GM12878 (cell line): ENCODE measurements around the gene AMMECR1. TPM values are rescaled to one million over a fixed set of nuclear protein-coding genes. Genes with fewer than 3 reads are reported as not detected.

Experiments used
- ATAC-seq: fragments of 200-7000 bp; cut with Tn5 transposase; 3 replicates; pipeline ENCODE4 v1.9.1; 2020; ENCODE audit warnings: mild to moderate bottlenecking, moderate library complexity
- BruUV-seq: library from RNA; stranded (reverse); fragments of 400-500 nt; replicated peaks from 2 replicates; lab custom pipeline; 2021; lab: Mats Ljungman, UMichigan
- CTCF ChIA-PET: fragments of 300-600 bp; sonication (Branson Sonifier 250); formaldehyde crosslinking; extraction: SDS; loops from one replicate; lab custom pipeline; 2021; ENCODE audit warnings: inconsistent platforms; lab: Yijun Ruan, JAX
- POLR2A ChIA-PET: fragments of 350-600 bp; formaldehyde crosslinking; extraction: SDS; loops from one replicate; lab custom pipeline; 2021; ENCODE audit warnings: inconsistent platforms; lab: Charles Lee
- RAD21 ChIA-PET: fragments of 300-600 bp; sonication (Branson Sonifier 250); formaldehyde crosslinking; loops from one replicate; lab custom pipeline; 2023; ENCODE audit warnings: antibody characterized with exemption; ENCODE audit not compliant: unreplicated experiment; lab: Charles Lee
- SMC1A ChIA-PET: fragments of 300-600 bp; sonication (Branson Sonifier 250); formaldehyde crosslinking; loops from one replicate; lab custom pipeline; 2023; ENCODE audit not compliant: unreplicated experiment, uncharacterized antibody; lab: Charles Lee
- DNase-seq: peaks from one replicate; pipeline ENCODE4 v3.0.0-alpha.2; 2011; ENCODE audit warnings: low read depth, low spot score
- FAIRE-seq: peaks from 3 replicates; lab custom pipeline; 2011; peaks lifted over from hg19 to GRCh38; lab: Jason Lieb, UNC
- H2AFZ ChIP-seq: 2 replicates; pipeline ENCODE4 v1.6.0; 2011; ENCODE audit warnings: low read depth, low read length, control low read depth; ENCODE audit not compliant: control insufficient read depth
- H3K27ac ChIP-seq: 2 replicates; pipeline ENCODE4 v1.5.1; 2011; ENCODE audit warnings: control low read depth; ENCODE audit not compliant: control insufficient read depth, insufficient read depth
- H3K27me3 ChIP-seq, 2 experiments: replicated peaks in 1 of 2; 2 replicates each; pipeline versions ENCODE4 v1.6.0 to v1.6.1; 2011; ENCODE audit warnings: low read length in 1 of 2; ENCODE audit not compliant: control insufficient read depth in 2 of 2, insufficient read depth in 2 of 2
- H3K36me3 ChIP-seq, 2 experiments: 2 replicates each; pipeline ENCODE4 v1.5.1; 2011; ENCODE audit warnings: low read length in 1 of 2; ENCODE audit not compliant: control insufficient read depth in 2 of 2, insufficient read depth in 2 of 2
- H3K4me1 ChIP-seq: 2 replicates; pipeline ENCODE4 v1.6.1; 2011; ENCODE audit warnings: mild to moderate bottlenecking, low read length, moderate library complexity, mixed read lengths; ENCODE audit not compliant: control insufficient read depth, insufficient read depth
- H3K4me2 ChIP-seq: 2 replicates; pipeline ENCODE4 v1.6.0; 2011; ENCODE audit warnings: control low read depth; ENCODE audit not compliant: control insufficient read depth, insufficient read depth
- H3K4me3 ChIP-seq: fragments of 200-600 bp; sonication (generic); 2 replicates; pipeline ENCODE4 v1.5.1; 2016
- H3K79me2 ChIP-seq: 2 replicates; pipeline ENCODE4 v1.6.0; 2011; ENCODE audit warnings: low read length; ENCODE audit not compliant: control insufficient read depth, insufficient read depth
- H3K9ac ChIP-seq: 2 replicates; pipeline ENCODE4 v1.8.0; 2011; ENCODE audit warnings: low read length, control low read depth, mixed read lengths; ENCODE audit not compliant: control insufficient read depth, insufficient read depth
- H3K9me3 ChIP-seq: replicated peaks from 3 replicates; pipeline ENCODE4 v1.5.1; 2011; ENCODE audit warnings: mild to moderate bottlenecking, low read length; ENCODE audit not compliant: control insufficient read depth, insufficient read depth
- H4K20me1 ChIP-seq: 2 replicates; pipeline ENCODE4 v1.6.0; 2011; ENCODE audit not compliant: control insufficient read depth, insufficient read depth
- ASH2L ChIP-seq: fragments of 300-600, 200-600 bp; sonication (generic); IDR thresholded peaks from 2 replicates; pipeline ENCODE4 v1.6.1; 2017; ENCODE audit warnings: low read depth, mild to moderate bottlenecking, borderline replicate concordance
- ATF7 ChIP-seq: fragments of 450-650 bp; IDR thresholded peaks from 2 replicates; pipeline ENCODE4 v1.6.1; 2016; ENCODE audit warnings: low read depth, mild to moderate bottlenecking
- BCL11A ChIP-seq: IDR thresholded peaks from 2 replicates; pipeline ENCODE4 v1.6.1; 2011; ENCODE audit warnings: low read depth, low read length
- CBX5 ChIP-seq: sonication (generic); IDR thresholded peaks from 2 replicates; pipeline ENCODE4 v1.6.1; 2016; ENCODE audit warnings: low read depth, moderate library complexity, mild to moderate bottlenecking, inconsistent platforms
- ESRRA ChIP-seq: IDR thresholded peaks from 2 replicates; pipeline ENCODE4 v1.6.1; 2012; ENCODE audit warnings: mild to moderate bottlenecking, low read length, improper control_type of control experiment
- IKZF2 ChIP-seq, 2 experiments: fragments of 450-650 bp; IDR thresholded peaks; 2 replicates each; pipeline ENCODE4 v1.6.1; 2017; ENCODE audit warnings: mild to moderate bottlenecking in 2 of 2, moderate library complexity in 2 of 2
- JUND ChIP-seq: IDR thresholded peaks from 2 replicates; pipeline ENCODE4 v1.6.1; 2012; ENCODE audit warnings: low read depth, mild to moderate bottlenecking, low read length, improper control_type of control experiment, moderate library complexity
- NRF1 ChIP-seq: conservative IDR thresholded peaks from 2 replicates; pipeline ENCODE4 v1.6.1; 2011; ENCODE audit warnings: mild to moderate bottlenecking, low read depth, low read length, improper control_type of control experiment
- PAX5 ChIP-seq: IDR thresholded peaks from 2 replicates; pipeline ENCODE4 v1.6.1; 2011; ENCODE audit warnings: low read depth, low read length, borderline replicate concordance
- RAD21 ChIP-seq: IDR thresholded peaks from 2 replicates; pipeline ENCODE4 v1.6.1; 2011; ENCODE audit warnings: mild to moderate bottlenecking, low read depth, low read length, moderate library complexity; ENCODE audit not compliant: insufficient read depth
- RCOR1 ChIP-seq: conservative IDR thresholded peaks from 2 replicates; pipeline ENCODE4 v1.6.1; 2012; ENCODE audit warnings: low read depth, low read length, improper control_type of control experiment
- TCF3 ChIP-seq: IDR thresholded peaks from 2 replicates; pipeline ENCODE4 v1.6.1; 2012; ENCODE audit warnings: low read depth, mild to moderate bottlenecking, low read length, borderline replicate concordance; ENCODE audit not compliant: insufficient read depth
- ZNF207 ChIP-seq: fragments of 450-650 bp; IDR thresholded peaks from 2 replicates; pipeline ENCODE4 v1.6.1; 2014; ENCODE audit warnings: antibody characterized with exemption, mild to moderate bottlenecking, borderline replicate concordance
- ZZZ3 ChIP-seq: IDR thresholded peaks from 2 replicates; pipeline ENCODE4 v1.6.1; 2011; ENCODE audit warnings: low read depth; ENCODE audit not compliant: control insufficient read depth, insufficient read length
- WGBS: methylation state at CpG from one replicate; pipeline ENCODE4 v1.1.6; 2016; ENCODE audit warnings: low lambda C conversion rate; ENCODE audit not compliant: insufficient replicate concordance, insufficient coverage; ENCODE audit errors: missing lambda C conversion rate; 5-methylcytosine and 5-hydroxymethylcytosine counted together
- in situ Hi-C: fragments of 300-500 bp; cut with MboI; formaldehyde crosslinking; loops from 9 replicates; pipeline ENCODE4 v1.14.3; 2018; ENCODE audit warnings: mixed read lengths
- intact Hi-C: fragments of 100-400 bp; cut with micrococcal nuclease; formaldehyde crosslinking; loops from one replicate; pipeline ENCODE4 v1.14.2; 2022; ENCODE audit not compliant: unreplicated experiment
- polyA plus RNA-seq, 11 experiments: library from polyadenylated mRNA; depleted of rRNA in 4 of 11; unstranded in 6 of 11; stranded (reverse) in 5 of 11; fragments of >200 nt; fragmentation: Nextera tagmentation in 4 of 11; fragmentation: Illumina TruSeq in 1 of 11; extraction: Ambion mirVana in 4 of 11; extraction: Trizol in 1 of 11; gene quantifications; 1 replicate in 1 of 11; 2 replicates in 10 of 11; pipeline versions ENCODE4 v1.2.1 to v1.2.3, GENCODE V29; 2011 to 2016; ENCODE audit warnings: inconsistent platforms in 2 of 11, missing spikeins in 2 of 11, low read depth in 1 of 11
- total RNA-seq, 4 experiments: library from RNA; depleted of rRNA in 3 of 4; stranded (reverse); fragments of >200 nt in 3 of 4; fragmentation: Illumina TruSeq in 1 of 4; extraction: Trizol in 1 of 4; gene quantifications; 2 replicates each; pipeline versions ENCODE4 v1.2.1 to v1.2.3, GENCODE V29; 2013 to 2021
- TF ChIP-seq, protein P1 (sequence below): fragments of 450-650 bp; IDR thresholded peaks from 2 replicates; pipeline ENCODE4 v1.6.1; 2017; ENCODE audit warnings: low read depth, mild to moderate bottlenecking, moderate library complexity

The AMMECR1 gene
- total and polyA plus RNA-seq, 10 of the 15 experiments (the other 5 are each of a cell fraction or from before 2014, with no cell fraction given), result 4.9 to 25.6 (median 10.7) TPM

DNA sequence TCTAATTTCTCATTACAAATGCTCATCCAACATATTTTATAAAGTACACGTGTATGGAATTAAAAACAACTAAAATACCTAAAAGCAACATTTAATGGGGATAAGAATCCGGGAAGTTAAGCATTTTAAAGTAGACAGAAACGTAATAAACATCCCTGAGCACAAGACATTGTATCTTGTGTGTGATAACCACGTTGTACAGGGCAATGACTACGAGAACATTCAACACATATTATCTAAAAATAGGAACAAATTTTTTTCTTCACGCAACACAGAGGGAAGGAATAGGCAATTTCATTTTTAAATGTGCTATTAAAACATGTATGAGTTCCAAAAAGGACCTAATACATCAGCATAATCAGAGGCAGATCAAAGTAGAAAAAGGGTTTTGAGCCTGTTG lies 49.5 kb downstream of the AMMECR1 start:
- Histone ChIP-seq H3K4me3 (no peak overlapping the region), H3K9ac (no peak overlapping the region), H3K27ac (no peak overlapping the region), H3K4me1 (no peaks in the 10 kb centered on the region), H3K27me3 (no peaks in the 10 kb centered on the region), H4K20me1 (no peaks in the 10 kb centered on the region), H3K79me2 (no peaks in the 10 kb centered on the region; the same call in 1 of the 2 replicates), H3K36me3 (no peaks in the 10 kb centered on the region), H3K4me2 (no peak overlapping the region), H3K9me3 (no peaks in the 10 kb centered on the region), H2AFZ (no peak overlapping the region)
- TF ChIP-seq ATF7, result no peak
- no peak for TF ChIP-seq RCOR1
- no peak for TF ChIP-seq BCL11A
- no peak for TF ChIP-seq PAX5
- TF ChIP-seq RAD21, result no peak
- TF ChIP-seq ESRRA, result no peak
- no peak for TF ChIP-seq ZZZ3
- TF ChIP-seq ZNF207, result no peak
- TF ChIP-seq TCF3, result no peak
- no peak for TF ChIP-seq IKZF2 (IDR thresholded peaks at IDR 0.05)
- TF ChIP-seq NRF1, result no peak
- no peak for TF ChIP-seq JUND
- TF ChIP-seq ASH2L, result no peak
- no peak for TF ChIP-seq CBX5
- TF ChIP-seq, protein P1, sequence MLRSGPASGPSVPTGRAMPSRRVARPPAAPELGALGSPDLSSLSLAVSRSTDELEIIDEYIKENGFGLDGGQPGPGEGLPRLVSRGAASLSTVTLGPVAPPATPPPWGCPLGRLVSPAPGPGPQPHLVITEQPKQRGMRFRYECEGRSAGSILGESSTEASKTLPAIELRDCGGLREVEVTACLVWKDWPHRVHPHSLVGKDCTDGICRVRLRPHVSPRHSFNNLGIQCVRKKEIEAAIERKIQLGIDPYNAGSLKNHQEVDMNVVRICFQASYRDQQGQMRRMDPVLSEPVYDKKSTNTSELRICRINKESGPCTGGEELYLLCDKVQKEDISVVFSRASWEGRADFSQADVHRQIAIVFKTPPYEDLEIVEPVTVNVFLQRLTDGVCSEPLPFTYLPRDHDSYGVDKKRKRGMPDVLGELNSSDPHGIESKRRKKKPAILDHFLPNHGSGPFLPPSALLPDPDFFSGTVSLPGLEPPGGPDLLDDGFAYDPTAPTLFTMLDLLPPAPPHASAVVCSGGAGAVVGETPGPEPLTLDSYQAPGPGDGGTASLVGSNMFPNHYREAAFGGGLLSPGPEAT, result no peak
- FAIRE-seq (no peak), DNase-seq (no peak), ATAC-seq (no peak)
- in situ Hi-C loops (no loop called here), intact Hi-C loops (no loop called here)
- 47% methylated on average over 6 of the region's 6 CpGs for WGBS
- SMC1A ChIA-PET, result interaction anchor here (1.2 kb wide), 1 partner anchor 10 kb away, joined by 4 read pairs; no protein-coding TSS in a partner anchor
- CTCF ChIA-PET, result interaction anchor here (1.4 kb wide), 1 partner anchor 96 kb away, joined by 4 read pairs; no protein-coding TSS in a partner anchor
- POLR2A ChIA-PET, result no interaction called here
- BruUV-seq, result no TSS peak
- RAD21 ChIA-PET, result interaction anchor here (1.7 kb wide), 1 partner anchor 10 kb away, joined by 3 read pairs; no protein-coding TSS in a partner anchor
